GM12864 (cell line): ENCODE measurements around the gene PPP1R1A.
A peak's percentile ranks its signal among the peaks of the same experiment; 100 is the strongest.

Experiments
- DNase-seq: peaks from one replicate; pipeline ENCODE4 v3.0.0-alpha.2; 2011; ENCODE audit warnings: low read depth
- H3K4me3 ChIP-seq: 2 replicates; pipeline ENCODE4 v1.5.1; 2011; ENCODE audit warnings: mild to moderate bottlenecking, low read depth, low read length, control low read depth
- CTCF ChIP-seq: IDR thresholded peaks from 2 replicates; pipeline ENCODE4 v1.5.1; 2011; ENCODE audit warnings: low read depth, mild to moderate bottlenecking, moderate library complexity, low read length, control low read depth, inconsistent platforms; ENCODE audit errors: missing control alignments

Gene PPP1R1A

GRCh38 chr12:54603173-54603814 is 14.8 kb upstream of the PPP1R1A start:
- peak; percentile 30 for DNase-seq
- peak; percentile 87 for TF ChIP-seq CTCF
- H3K4me3 ChIP-seq: no peak overlapping the region

DNA sequence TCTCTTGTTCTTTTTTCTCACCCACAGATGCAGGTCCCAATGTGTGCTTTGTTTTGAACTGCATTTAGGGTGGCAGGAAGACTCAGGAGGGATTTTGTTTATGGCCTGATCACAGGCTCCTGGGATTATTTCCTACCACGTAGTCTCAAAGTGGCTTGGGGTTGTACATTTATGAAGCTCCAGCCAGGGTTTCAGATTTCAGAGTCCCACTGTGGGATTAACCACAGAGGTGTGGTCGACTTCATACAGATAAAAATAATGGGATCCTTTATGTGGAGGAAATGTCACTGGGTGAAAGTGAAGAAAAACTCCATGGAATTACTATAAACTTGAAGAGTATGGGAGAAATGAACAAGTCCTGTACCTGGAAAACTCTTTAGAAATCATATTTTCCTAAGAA is 14.2 kb upstream of the PPP1R1A start:
- TF ChIP-seq CTCF: no peak

GRCh38 chr12:54601841-54602240 is 13.4 kb upstream of the PPP1R1A start:
- no peak for TF ChIP-seq CTCF
- no peak for DNase-seq
- no peak overlapping the region for H3K4me3 ChIP-seq

More for the DNA sequence above, 14.2 kb upstream of the PPP1R1A start:
- DNase-seq: no peak
- H3K4me3 ChIP-seq: no peak overlapping the region

GRCh38 chr12:54598970-54599369 is 10.5 kb upstream of the PPP1R1A start:
- TF ChIP-seq CTCF: no peak
- no peak for DNase-seq
- H3K4me3 ChIP-seq: no peak overlapping the region

- no peak overlapping the region for H3K4me3 ChIP-seq
- TF ChIP-seq CTCF: peak; percentile 93
- no peak for DNase-seq
These were observed 8.1 kb upstream of the PPP1R1A start for GRCh38 chr12:54596526-54596946.

DNA sequence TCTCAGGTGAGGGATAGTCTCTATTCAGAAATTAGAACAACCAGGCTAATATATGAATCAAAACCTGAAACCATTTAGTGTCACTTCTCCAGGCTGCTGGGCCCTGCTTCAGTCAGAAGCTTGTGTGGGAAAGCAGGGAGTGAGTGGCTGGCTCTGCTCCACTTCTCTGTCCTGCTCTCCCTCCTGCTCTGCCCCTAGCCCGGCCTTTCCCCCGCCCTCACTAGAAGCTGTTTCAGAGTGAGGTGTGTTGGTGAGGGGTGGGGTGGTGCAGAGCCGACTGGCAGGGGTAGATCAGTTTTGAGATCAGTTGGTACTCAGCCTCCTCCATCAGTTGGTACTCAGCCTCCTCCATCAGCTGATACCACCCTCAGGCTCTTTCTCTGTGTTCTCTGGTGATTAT is 7.0 kb upstream of the PPP1R1A start:
- no peak overlapping the region for H3K4me3 ChIP-seq
- TF ChIP-seq CTCF: no peak
- no peak for DNase-seq

DNA sequence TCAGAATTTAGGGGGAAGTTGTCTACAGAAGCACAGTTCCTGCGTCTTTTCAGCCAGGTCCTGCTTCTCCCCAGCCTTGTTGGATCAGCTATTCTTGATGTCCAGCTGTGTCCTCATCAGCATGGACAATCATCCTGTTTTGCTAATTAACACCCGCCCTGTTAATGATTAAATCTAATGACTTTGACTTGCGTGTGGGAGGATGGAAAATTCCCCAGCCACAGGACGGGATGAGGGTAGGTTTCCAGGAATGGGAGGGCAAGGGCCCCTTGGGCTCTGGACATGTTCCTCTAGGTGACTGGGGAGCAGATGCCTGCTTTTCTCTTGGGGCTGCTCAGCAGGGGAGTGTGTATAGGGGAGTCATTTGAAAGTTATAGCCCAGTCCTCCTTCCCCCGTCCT is 5.3 kb upstream of the PPP1R1A start:
- no peak for DNase-seq
- no peak overlapping the region for H3K4me3 ChIP-seq
- no peak for TF ChIP-seq CTCF
